Measurements from ENCODE around the gene UIMC1.

DNA sequence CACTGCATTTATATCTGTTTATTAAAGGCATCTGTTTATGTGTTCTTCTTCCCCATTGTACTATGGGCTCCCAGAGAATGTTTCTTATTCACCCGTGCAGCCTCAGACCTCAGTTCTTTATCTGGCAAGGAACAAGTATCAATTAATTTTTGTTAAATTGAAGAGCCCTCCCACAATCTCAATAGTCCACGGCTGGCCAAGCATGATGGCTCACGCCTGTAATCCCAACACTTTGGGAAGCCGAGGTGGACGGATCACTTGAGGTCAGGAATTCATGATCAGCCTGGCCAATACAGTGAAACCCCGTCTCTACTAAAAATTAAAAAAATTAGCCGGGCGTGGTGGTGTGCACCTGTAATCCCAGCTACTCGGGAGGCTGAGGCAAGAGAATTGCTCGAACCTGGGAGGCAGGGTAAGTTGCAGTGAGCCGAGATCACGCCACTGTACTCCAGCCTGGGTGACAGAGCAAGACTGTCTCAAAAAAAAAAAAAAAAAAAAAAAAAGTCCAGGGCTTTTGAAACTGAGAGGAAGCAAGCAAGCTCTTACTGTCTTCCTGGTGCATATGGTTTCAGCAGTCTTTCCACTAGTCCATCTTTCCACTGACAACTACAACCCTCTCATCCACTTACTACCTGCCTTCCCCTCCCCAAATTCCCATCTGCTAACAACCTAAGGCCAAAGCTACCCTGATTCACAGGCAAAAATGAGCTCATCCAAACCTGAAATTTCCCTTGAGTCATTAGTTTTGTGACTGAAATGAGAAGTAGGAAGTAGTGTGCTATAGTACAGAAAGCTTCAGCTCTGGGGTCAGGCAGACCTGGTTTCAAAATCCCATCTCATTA lies 105.1 kb downstream of the UIMC1 start:
- TF ChIP-seq, protein P1, sequence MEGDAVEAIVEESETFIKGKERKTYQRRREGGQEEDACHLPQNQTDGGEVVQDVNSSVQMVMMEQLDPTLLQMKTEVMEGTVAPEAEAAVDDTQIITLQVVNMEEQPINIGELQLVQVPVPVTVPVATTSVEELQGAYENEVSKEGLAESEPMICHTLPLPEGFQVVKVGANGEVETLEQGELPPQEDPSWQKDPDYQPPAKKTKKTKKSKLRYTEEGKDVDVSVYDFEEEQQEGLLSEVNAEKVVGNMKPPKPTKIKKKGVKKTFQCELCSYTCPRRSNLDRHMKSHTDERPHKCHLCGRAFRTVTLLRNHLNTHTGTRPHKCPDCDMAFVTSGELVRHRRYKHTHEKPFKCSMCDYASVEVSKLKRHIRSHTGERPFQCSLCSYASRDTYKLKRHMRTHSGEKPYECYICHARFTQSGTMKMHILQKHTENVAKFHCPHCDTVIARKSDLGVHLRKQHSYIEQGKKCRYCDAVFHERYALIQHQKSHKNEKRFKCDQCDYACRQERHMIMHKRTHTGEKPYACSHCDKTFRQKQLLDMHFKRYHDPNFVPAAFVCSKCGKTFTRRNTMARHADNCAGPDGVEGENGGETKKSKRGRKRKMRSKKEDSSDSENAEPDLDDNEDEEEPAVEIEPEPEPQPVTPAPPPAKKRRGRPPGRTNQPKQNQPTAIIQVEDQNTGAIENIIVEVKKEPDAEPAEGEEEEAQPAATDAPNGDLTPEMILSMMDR (tag by site-specific recombination; IDR thresholded peaks at IDR 0.05): no peak
- TF ChIP-seq, protein P2, sequence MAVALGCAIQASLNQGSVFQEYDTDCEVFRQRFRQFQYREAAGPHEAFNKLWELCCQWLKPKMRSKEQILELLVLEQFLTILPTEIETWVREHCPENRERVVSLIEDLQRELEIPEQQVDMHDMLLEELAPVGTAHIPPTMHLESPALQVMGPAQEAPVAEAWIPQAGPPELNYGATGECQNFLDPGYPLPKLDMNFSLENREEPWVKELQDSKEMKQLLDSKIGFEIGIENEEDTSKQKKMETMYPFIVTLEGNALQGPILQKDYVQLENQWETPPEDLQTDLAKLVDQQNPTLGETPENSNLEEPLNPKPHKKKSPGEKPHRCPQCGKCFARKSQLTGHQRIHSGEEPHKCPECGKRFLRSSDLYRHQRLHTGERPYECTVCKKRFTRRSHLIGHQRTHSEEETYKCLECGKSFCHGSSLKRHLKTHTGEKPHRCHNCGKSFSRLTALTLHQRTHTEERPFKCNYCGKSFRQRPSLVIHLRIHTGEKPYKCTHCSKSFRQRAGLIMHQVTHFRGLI (tag by site-specific recombination; IDR thresholded peaks at IDR 0.05): no peak
- TF ChIP-seq MZF1 (tag by site-specific recombination; IDR thresholded peaks at IDR 0.05; ENCODE audit: borderline replicate concordance) (no peak), SP7 (tag by site-specific recombination; IDR thresholded peaks at IDR 0.05) (no peak)
- TF ChIP-seq, protein P3, sequence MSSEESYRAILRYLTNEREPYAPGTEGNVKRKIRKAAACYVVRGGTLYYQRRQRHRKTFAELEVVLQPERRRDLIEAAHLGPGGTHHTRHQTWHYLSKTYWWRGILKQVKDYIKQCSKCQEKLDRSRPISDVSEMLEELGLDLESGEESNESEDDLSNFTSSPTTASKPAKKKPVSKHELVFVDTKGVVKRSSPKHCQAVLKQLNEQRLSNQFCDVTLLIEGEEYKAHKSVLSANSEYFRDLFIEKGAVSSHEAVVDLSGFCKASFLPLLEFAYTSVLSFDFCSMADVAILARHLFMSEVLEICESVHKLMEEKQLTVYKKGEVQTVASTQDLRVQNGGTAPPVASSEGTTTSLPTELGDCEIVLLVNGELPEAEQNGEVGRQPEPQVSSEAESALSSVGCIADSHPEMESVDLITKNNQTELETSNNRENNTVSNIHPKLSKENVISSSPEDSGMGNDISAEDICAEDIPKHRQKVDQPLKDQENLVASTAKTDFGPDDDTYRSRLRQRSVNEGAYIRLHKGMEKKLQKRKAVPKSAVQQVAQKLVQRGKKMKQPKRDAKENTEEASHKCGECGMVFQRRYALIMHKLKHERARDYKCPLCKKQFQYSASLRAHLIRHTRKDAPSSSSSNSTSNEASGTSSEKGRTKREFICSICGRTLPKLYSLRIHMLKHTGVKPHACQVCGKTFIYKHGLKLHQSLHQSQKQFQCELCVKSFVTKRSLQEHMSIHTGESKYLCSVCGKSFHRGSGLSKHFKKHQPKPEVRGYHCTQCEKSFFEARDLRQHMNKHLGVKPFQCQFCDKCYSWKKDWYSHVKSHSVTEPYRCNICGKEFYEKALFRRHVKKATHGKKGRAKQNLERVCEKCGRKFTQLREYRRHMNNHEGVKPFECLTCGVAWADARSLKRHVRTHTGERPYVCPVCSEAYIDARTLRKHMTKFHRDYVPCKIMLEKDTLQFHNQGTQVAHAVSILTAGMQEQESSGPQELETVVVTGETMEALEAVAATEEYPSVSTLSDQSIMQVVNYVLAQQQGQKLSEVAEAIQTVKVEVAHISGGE (tag by site-specific recombination; conservative IDR thresholded peaks at IDR 0.05; ENCODE audit: low read depth): no peak
- TF ChIP-seq, protein P4, sequence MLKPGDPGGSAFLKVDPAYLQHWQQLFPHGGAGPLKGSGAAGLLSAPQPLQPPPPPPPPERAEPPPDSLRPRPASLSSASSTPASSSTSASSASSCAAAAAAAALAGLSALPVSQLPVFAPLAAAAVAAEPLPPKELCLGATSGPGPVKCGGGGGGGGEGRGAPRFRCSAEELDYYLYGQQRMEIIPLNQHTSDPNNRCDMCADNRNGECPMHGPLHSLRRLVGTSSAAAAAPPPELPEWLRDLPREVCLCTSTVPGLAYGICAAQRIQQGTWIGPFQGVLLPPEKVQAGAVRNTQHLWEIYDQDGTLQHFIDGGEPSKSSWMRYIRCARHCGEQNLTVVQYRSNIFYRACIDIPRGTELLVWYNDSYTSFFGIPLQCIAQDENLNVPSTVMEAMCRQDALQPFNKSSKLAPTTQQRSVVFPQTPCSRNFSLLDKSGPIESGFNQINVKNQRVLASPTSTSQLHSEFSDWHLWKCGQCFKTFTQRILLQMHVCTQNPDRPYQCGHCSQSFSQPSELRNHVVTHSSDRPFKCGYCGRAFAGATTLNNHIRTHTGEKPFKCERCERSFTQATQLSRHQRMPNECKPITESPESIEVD (tag by site-specific recombination; IDR thresholded peaks at IDR 0.05): no peak

Measured in HEK293 (cell line).